Cardiac muscle cell (in vitro differentiated cells and primary cell): ENCODE measurements around the gene GABRR2. TPM values are rescaled to one million over a fixed set of nuclear protein-coding genes. Genes with fewer than 3 reads are reported as not detected.
"Not testable (repeated sequence)": the region's sequence is repeated elsewhere in the genome, so short reads cannot be mapped to it uniquely, and the experiment has no call there.

Experiments used
- DNase-seq, 2 donors: peaks; one replicate each; pipeline versions ENCODE4 v3.0.0 to v3.0.0-alpha.2; 2010 to 2017; ENCODE audit warnings: low read depth in 1 of 2, low spot score in 1 of 2
- H3K27ac ChIP-seq: fragments of 200-600 bp; sonication (generic); 2 replicates; pipeline ENCODE4 v1.5.1; 2016
- H3K27me3 ChIP-seq: fragments of 200-600 bp; sonication (generic); 2 replicates; pipeline ENCODE4 v1.6.0; 2016; ENCODE audit warnings: control low read depth
- H3K36me3 ChIP-seq: fragments of 200-600 bp; sonication (generic); 2 replicates; pipeline ENCODE4 v1.5.1; 2016; ENCODE audit warnings: control low read depth
- H3K4me1 ChIP-seq: fragments of 200-600 bp; sonication (generic); 2 replicates; pipeline ENCODE4 v1.8.1; 2017; ENCODE audit warnings: low read depth, mild to moderate bottlenecking, mixed run types
- H3K4me3 ChIP-seq: fragments of 200-600 bp; sonication (generic); 2 replicates; pipeline ENCODE4 v1.5.1; 2016; ENCODE audit warnings: mild to moderate bottlenecking
- H3K9me3 ChIP-seq: fragments of 200-600 bp; sonication (generic); 2 replicates; pipeline ENCODE4 v1.5.1; 2017; ENCODE audit warnings: low read depth, mild to moderate bottlenecking, control low read depth
- polyA plus RNA-seq: library from polyadenylated mRNA; unstranded; fragments of >200 nt; fragmentation: Nextera tagmentation; extraction: Ambion mirVana; gene quantifications from 2 replicates; pipeline ENCODE4 v1.2.1, GENCODE V29; 2016
- total RNA-seq: library from RNA; depleted of rRNA; stranded (reverse); fragments of >200 nt; gene quantifications from 2 replicates; pipeline ENCODE4 v1.2.3, GENCODE V29; 2016
- TF ChIP-seq, protein P1 (sequence below): IDR thresholded peaks from 2 replicates; pipeline ENCODE4 v1.5.1; 2012; ENCODE audit warnings: low read depth, mild to moderate bottlenecking, low read length

Gene GABRR2
- total and polyA plus RNA-seq, 2 experiments from 2014 or later = 0.50 to 0.83 TPM

GRCh38 chr6:89313006-89313405 is 2.1 kb downstream of the GABRR2 start:
- TF ChIP-seq, protein P1, sequence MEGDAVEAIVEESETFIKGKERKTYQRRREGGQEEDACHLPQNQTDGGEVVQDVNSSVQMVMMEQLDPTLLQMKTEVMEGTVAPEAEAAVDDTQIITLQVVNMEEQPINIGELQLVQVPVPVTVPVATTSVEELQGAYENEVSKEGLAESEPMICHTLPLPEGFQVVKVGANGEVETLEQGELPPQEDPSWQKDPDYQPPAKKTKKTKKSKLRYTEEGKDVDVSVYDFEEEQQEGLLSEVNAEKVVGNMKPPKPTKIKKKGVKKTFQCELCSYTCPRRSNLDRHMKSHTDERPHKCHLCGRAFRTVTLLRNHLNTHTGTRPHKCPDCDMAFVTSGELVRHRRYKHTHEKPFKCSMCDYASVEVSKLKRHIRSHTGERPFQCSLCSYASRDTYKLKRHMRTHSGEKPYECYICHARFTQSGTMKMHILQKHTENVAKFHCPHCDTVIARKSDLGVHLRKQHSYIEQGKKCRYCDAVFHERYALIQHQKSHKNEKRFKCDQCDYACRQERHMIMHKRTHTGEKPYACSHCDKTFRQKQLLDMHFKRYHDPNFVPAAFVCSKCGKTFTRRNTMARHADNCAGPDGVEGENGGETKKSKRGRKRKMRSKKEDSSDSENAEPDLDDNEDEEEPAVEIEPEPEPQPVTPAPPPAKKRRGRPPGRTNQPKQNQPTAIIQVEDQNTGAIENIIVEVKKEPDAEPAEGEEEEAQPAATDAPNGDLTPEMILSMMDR = no peak
- no peaks in the 10 kb centered on the region for H3K36me3 ChIP-seq
- H3K4me3 ChIP-seq = no peak overlapping the region
- H3K9me3 ChIP-seq = no peaks in the 10 kb centered on the region
- peak in 1 of 2 donors; percentile 83 for DNase-seq
- H3K4me1 ChIP-seq = no peaks in the 10 kb centered on the region
- H3K27ac ChIP-seq = no peak overlapping the region
- H3K27me3 ChIP-seq = no peaks in the 10 kb centered on the region

GRCh38 chr6:89311853-89312531 is 3.1 kb downstream of the GABRR2 start:
- H3K27ac ChIP-seq = peak overlapping the region; percentile 24
- no peaks in the 10 kb centered on the region for H3K9me3 ChIP-seq
- no peak overlapping the region for H3K4me3 ChIP-seq
- peak; percentile 62 to 81 for DNase-seq
- H3K27me3 ChIP-seq = no peaks in the 10 kb centered on the region
- no peaks in the 10 kb centered on the region for H3K4me1 ChIP-seq
- TF ChIP-seq, protein P1 = peak; percentile 69
- no peaks in the 10 kb centered on the region for H3K36me3 ChIP-seq

DNA sequence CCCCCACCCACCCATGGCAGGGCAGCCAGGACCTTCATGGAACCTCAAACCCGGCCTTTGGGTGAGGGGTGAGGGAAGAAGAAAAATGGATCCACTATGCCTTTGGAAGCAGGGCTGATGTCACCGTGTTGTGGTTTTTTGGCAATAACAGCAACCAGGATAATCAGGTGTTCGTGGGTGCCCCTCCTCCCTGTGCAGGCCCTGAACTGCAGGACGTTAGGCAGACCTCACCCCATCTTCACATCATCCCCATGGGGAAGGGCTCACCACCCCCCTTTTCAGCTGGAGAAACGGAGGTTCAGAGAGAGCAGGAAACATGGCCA is 3.6 kb downstream of the GABRR2 start:
- Histone ChIP-seq H3K27me3 (peaks cover under 1% of the 10 kb centered on the region), H3K36me3 (no peaks in the 10 kb centered on the region), H3K9me3 (no peaks in the 10 kb centered on the region), H3K27ac (no peak overlapping the region), H3K4me3 (no peak overlapping the region), H3K4me1 (no peaks in the 10 kb centered on the region)
- TF ChIP-seq, protein P1 = no peak
- DNase-seq = no peak

DNA sequence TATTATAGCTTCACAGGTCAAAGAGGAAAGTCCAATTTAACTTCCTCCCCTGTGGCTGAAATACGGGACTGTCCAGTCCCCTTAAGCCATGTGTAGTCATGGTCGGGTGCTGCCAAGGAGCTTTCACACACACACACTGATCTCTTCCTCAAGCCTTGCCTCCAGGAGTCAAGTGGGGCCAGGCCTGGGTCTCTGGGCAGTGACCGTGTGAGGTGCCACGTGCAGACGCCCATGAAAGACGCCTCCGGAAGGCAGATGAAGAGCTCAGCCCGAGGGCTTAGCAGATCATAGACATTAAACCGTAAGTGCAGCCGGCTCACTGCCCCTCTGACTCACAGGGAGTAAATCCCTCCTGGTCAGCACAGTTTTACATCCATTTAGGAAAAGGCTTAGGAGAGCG is 4.2 kb downstream of the GABRR2 start:
- Histone ChIP-seq H3K4me3 (no peak overlapping the region), H3K27me3 (peaks cover 2% of the 10 kb centered on the region), H3K27ac (no peak overlapping the region), H3K36me3 (no peaks in the 10 kb centered on the region), H3K4me1 (no peaks in the 10 kb centered on the region), H3K9me3 (no peaks in the 10 kb centered on the region)
- DNase-seq = no peak
- TF ChIP-seq, protein P1 = no peak

DNA sequence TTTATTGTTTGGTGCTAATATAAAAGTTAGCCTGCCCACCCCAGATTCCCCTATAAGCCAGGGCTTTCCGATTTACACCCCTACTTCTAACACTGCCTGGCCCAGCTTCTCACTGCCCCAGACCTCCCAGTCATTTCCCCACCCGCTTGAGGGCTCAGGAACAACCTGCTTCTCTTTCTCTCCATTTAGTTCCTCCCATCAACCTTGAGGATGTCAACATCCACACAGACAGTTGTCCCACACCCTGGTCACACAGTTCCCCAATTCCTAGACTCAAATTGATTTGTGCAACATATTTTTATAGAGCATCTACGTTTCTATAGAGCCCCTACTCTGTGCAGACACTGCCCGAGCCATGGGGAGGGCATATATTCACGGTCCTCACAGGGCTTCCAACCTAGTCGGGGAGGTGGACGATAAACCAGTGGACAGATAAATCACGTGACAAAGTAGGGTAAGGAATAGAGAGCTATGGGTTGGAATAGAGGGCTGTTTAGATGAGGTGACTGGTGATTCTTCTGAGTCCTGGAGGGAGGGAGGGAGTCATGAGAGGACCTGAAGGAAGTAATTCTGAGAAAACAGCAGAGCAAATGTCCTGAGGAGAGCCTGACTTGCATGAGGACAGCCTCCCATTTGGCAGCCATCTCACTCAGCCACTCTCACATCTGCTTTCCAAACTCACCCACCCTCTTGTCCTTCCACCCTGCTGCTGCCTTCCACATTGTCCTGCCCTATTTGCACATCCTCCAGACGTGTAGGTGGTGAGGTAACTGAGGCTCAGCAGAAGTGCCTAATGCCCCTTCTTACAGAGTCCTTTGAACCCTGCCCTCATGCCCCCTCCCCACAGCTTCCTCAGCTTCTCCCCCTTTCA is 6.3 kb downstream of the GABRR2 start:
- Histone ChIP-seq H3K27ac (no peak overlapping the region), H3K36me3 (no peaks in the 10 kb centered on the region), H3K4me1 (no peaks in the 10 kb centered on the region), H3K9me3 (no peaks in the 10 kb centered on the region), H3K27me3 (peaks cover 2% of the 10 kb centered on the region), H3K4me3 (no peak overlapping the region)
- DNase-seq = no peak
- TF ChIP-seq, protein P1 = no peak

GRCh38 chr6:89304517-89304916 is 10.6 kb downstream of the GABRR2 start:
- not testable (repeated sequence) for H3K27ac ChIP-seq, H3K4me1 ChIP-seq, H3K4me3 ChIP-seq, H3K9me3 ChIP-seq, H3K27me3 ChIP-seq, DNase-seq, H3K36me3 ChIP-seq
